ENCODE data around the gene IL1RAPL1.

The IL1RAPL1 gene

GRCh38 chrX:29870608-29871007 lies 1283.4 kb downstream of the IL1RAPL1 start:
- Histone ChIP-seq H3K9ac (ENCODE audit: low read length) (no peak overlapping the region), H2AFZ (ENCODE audit: low read depth, low read length, severe bottlenecking) (no peak overlapping the region), H3K27ac (ENCODE audit: low read depth, low read length) (no peak overlapping the region), H3K4me2 (ENCODE audit: low read depth, low read length, poor library complexity, severe bottlenecking) (no peak overlapping the region), H3K9me2 (replicated peaks; ENCODE audit: insufficient read depth, low read length) (no peaks in the 10 kb centered on the region), H3K27me3 (ENCODE audit: low read length) (no peaks in the 10 kb centered on the region), H3K9me3 (ENCODE audit: insufficient read depth, low read length) (no peaks in the 10 kb centered on the region), H4K20me1 (ENCODE audit: low read depth, low read length) (no peaks in the 10 kb centered on the region), H3K79me2 (ENCODE audit: insufficient read depth, low read length) (no peaks in the 10 kb centered on the region), H3F3A (ENCODE audit: insufficient read depth) (no peaks in the 10 kb centered on the region), H3K36me3 (ENCODE audit: low read length) (no peaks in the 10 kb centered on the region), H3K4me3 (ENCODE audit: insufficient read depth, low read length, poor library complexity, severe bottlenecking) (no peak overlapping the region)
- TF ChIP-seq CTCF (IDR thresholded peaks at IDR 0.05; ENCODE audit: insufficient read depth, low read length, poor library complexity, severe bottlenecking) (no peak), EZH2phosphoT487 (conservative IDR thresholded peaks at IDR 0.05; ENCODE audit: low read length) (no peak)

- no peaks in the 10 kb centered on the region for H3K27me3 ChIP-seq (ENCODE audit: low read length)
Measured at GRCh38 chrX:29872831-29873230, 1285.6 kb downstream of the IL1RAPL1 start.

GRCh38 chrX:29876733-29877132 lies 1289.5 kb downstream of the IL1RAPL1 start:
- no peak overlapping the region for H3K27ac ChIP-seq (ENCODE audit: low read depth, low read length)
- no peaks in the 10 kb centered on the region for H4K20me1 ChIP-seq (ENCODE audit: low read depth, low read length)
- H3K36me3 ChIP-seq (ENCODE audit: low read length), result no peaks in the 10 kb centered on the region
- H3F3A ChIP-seq (ENCODE audit: insufficient read depth), result no peaks in the 10 kb centered on the region
- no peaks in the 10 kb centered on the region for H3K9me3 ChIP-seq (ENCODE audit: insufficient read depth, low read length)
- TF ChIP-seq CTCF (IDR thresholded peaks at IDR 0.05; ENCODE audit: insufficient read depth, low read length, poor library complexity, severe bottlenecking) (no peak), EZH2phosphoT487 (conservative IDR thresholded peaks at IDR 0.05; ENCODE audit: low read length) (no peak)
- no peaks in the 10 kb centered on the region for H3K9me2 ChIP-seq (replicated peaks; ENCODE audit: insufficient read depth, low read length)
- no peak overlapping the region for H3K4me2 ChIP-seq (ENCODE audit: low read depth, low read length, poor library complexity, severe bottlenecking)
- no peak overlapping the region for H3K9ac ChIP-seq (ENCODE audit: low read length)
- no peaks in the 10 kb centered on the region for H3K27me3 ChIP-seq (ENCODE audit: low read length)
- H3K4me3 ChIP-seq (ENCODE audit: insufficient read depth, low read length, poor library complexity, severe bottlenecking), result no peak overlapping the region
- H3K79me2 ChIP-seq (ENCODE audit: insufficient read depth, low read length), result no peaks in the 10 kb centered on the region
- H2AFZ ChIP-seq (ENCODE audit: low read depth, low read length, severe bottlenecking), result no peak overlapping the region

More at GRCh38 chrX:29872831-29873230, 1285.6 kb downstream of the IL1RAPL1 start:
- no peaks in the 10 kb centered on the region for H3K79me2 ChIP-seq (ENCODE audit: insufficient read depth, low read length)
- H3K27ac ChIP-seq (ENCODE audit: low read depth, low read length), result no peak overlapping the region
- H3K4me2 ChIP-seq (ENCODE audit: low read depth, low read length, poor library complexity, severe bottlenecking), result no peak overlapping the region
- H4K20me1 ChIP-seq (ENCODE audit: low read depth, low read length), result no peaks in the 10 kb centered on the region
- no peak overlapping the region for H3K4me3 ChIP-seq (ENCODE audit: insufficient read depth, low read length, poor library complexity, severe bottlenecking)
- H3K9ac ChIP-seq (ENCODE audit: low read length), result no peak overlapping the region
- no peaks in the 10 kb centered on the region for H3K9me3 ChIP-seq (ENCODE audit: insufficient read depth, low read length)
- H3K9me2 ChIP-seq (replicated peaks; ENCODE audit: insufficient read depth, low read length), result no peaks in the 10 kb centered on the region
- no peaks in the 10 kb centered on the region for H3F3A ChIP-seq (ENCODE audit: insufficient read depth)
- H2AFZ ChIP-seq (ENCODE audit: low read depth, low read length, severe bottlenecking), result no peak overlapping the region
- no peaks in the 10 kb centered on the region for H3K36me3 ChIP-seq (ENCODE audit: low read length)
- TF ChIP-seq CTCF (IDR thresholded peaks at IDR 0.05; ENCODE audit: insufficient read depth, low read length, poor library complexity, severe bottlenecking), result no peak
- no peak for TF ChIP-seq EZH2phosphoT487 (conservative IDR thresholded peaks at IDR 0.05; ENCODE audit: low read length)
